SK-N-MC (cell line): ENCODE measurements around the gene SLC39A7.

ENCODE experiments used
- EZH2 ChIP-seq: fragments of 200-600 bp; sonication (generic); IDR thresholded peaks from one replicate; pipeline ENCODE4 v1.6.1; 2017; ENCODE audit warnings: antibody characterized with exemption
- POLR2AphosphoS5 ChIP-seq: IDR thresholded peaks from 2 replicates; pipeline ENCODE4 v1.6.1; 2012; ENCODE audit warnings: mild to moderate bottlenecking, low read depth, low read length, borderline replicate concordance

DNA sequence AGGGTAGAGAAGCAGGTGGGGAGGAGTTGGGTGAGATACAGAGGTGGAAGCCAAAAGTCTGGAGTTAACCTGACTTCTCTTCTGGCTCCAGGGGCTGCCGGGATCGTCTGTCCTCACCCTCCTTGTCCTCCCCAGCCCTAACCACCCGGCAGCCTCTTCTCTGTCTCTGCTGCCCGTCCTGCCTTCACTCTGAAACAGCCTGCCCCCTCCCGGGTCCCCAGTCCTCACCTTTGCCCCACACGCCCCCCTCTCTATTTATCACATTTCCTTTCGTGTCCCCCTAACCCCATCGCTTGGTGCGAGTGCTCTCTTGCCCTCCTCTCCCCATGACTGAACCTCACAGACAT, 13.3 kb downstream of the SLC39A7 start:
- TF ChIP-seq POLR2AphosphoS5: no peak
- no peak for TF ChIP-seq EZH2
